Colon (tissue), 2 donors: Measurements from ENCODE around the gene TERT.
"Not testable (repeated sequence)": the region's sequence is repeated elsewhere in the genome, so short reads cannot be mapped to it uniquely, and the experiment has no call there.

Experiments used
- FAIRE-seq: peaks from 2 replicates; lab custom pipeline; 2012; peaks lifted over from hg19 to GRCh38; lab: Jason Lieb, UNC
- donor health status: control.
- donor health status: control.

Gene TERT

DNA sequence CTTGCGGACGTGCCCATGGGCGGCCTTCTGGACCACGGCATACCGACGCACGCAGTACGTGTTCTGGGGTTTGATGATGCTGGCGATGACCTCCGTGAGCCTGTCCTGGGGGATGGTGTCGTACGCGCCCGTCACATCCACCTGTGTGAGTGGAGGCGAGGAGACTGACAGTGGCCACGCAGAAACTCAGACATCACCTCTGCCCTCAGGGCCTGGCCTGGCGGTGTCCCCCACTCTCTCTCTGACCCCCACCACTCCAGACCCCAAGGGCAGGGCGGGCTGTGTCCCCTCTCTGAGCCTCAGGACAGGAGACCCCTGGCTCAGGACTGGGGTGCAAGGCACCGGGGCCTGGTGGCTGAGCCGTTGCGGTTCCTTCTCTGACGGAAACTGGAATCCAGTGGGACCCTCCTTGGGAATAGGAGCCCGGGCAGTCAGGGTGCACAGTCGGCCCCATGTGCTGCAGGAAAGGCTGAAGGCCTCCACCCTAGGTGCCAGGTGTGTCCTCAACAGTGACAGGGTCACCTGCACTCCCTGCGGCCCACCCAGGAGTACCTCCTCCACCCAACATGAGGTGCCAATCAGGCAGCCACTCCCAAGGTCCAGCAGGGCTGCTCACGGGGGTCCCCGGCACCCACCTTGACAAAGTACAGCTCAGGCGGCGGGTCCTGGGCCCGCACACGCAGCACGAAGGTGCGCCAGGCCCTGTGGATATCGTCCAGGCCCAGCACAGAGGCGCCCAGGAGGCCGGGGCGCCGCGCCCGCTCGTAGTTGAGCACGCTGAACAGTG, 16.0 kb downstream of the TERT start:
- no peak for FAIRE-seq

- no peak for FAIRE-seq
Measured at GRCh38 chr5:1278216-1278615, 16.7 kb downstream of the TERT start.

- no peak for FAIRE-seq
Measured at GRCh38 chr5:1277781-1278180, 17.1 kb downstream of the TERT start.

DNA sequence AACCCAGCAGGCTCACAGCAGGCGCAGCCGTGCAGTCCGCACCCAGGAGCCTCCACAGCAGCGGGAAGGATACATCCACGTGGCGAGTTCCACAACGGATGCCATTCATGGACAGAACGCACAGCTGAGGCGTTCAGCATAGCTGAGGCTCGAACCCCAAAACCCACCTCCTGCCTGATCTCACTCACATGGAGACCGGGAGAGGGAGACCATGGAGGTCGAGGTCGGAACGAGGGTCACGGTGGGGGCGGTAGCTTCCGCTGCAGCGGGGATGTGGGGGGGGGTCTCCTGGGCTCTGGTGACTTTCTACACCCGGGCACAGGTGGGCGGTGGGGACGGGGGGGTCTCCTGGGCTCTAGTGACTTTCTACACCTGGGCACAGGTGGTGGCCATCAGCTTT, 17.5 kb downstream of the TERT start:
- FAIRE-seq = no peak

DNA sequence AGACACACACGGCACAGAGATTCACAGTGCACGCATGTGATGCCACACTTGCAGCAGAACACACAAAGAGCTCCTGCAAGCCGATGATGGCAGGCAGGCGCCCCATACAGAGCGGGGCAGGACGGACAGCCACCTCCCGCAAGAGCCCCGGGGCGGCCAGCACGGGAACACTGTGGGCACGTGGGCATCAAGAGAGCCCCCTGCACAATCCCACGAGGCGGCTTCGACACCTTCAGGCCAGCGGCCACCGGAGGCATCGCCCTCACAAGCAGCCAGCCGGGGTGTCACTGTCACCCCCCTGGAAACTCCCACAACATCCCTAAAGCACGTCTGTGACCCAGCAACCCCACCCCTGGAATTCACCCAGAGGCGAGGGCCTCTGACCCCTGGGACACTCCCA, 17.9 kb downstream of the TERT start:
- FAIRE-seq = no peak

DNA sequence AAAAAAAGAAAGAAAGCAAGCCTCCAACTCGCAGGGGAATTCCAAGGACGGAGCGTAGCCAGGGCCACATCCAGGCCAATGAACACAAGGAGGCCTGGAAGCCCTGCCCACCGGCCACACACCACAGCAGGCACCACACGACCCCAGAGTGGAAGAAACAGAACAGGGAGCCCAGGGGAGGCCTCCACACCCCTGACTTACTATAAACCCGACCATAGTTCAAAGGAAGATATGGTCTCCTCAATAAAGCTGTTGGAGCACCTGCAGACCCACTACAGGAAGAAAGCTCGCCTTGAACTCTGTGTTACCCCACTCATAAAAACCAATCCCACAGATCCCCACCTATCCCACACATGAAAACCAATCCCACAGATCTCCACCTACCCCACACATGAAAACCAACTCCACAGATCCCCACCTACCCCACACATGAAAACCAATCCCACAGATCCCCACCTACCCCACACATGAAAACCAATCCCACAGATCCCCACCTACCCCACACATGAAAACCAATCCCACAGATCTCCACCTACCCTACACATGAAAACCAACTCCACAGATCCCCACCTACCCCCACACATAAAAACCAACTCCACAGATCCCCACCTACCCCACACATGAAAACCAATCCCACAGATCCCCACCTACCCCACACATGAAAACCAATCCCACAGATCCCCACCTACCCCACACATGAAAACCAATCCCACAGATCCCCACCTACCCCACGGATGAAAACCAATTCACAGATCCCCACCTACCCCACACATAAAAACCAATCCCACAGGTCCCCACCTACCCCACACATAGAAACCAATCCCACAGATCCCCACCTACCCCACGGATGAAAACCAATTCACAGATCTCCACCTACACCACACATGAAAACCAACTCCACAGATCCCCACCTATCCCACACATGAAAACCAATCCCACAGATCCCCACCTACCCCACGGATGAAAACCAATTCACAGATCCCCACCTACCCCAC, 19.2 kb downstream of the TERT start:
- not testable (repeated sequence) for FAIRE-seq

DNA sequence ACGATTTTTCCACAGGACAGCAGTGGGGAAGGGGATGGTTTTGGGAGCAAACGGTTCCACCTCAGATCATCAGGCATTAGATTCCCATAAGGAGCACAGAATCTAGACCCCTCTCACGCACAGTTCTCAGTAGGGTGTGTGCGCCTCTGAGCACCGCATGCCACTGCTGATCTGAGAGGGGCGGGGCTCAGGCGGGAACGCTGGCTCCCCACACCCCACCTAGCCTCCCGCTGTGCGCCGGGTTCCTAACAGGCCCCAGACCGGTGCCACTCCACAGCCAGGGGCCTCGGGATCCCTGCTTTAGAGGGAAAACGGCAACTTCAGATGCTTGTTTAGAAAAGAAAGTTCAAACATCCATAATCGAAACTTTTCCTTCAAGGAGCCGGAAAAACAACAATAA, 20.4 kb downstream of the TERT start:
- FAIRE-seq = no peak

DNA sequence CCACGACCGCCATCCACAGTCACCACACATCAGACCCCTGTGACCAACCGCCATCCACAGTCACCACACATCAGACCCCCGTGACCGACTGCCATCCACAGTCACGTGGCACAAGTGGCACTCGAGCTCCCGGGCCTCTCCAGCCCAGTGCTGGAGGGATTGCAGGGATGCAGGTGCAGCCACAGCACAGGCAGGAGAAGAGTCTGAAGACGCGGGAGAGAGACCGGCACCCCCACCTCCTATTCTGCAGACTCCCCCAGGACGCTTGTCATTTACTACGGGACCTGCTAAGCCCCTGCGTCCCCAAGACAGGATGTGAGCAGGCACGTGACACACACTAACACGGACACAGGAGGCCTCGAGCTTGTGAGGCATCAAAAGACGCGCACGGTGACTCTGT, 21.1 kb downstream of the TERT start:
- FAIRE-seq = no peak

DNA sequence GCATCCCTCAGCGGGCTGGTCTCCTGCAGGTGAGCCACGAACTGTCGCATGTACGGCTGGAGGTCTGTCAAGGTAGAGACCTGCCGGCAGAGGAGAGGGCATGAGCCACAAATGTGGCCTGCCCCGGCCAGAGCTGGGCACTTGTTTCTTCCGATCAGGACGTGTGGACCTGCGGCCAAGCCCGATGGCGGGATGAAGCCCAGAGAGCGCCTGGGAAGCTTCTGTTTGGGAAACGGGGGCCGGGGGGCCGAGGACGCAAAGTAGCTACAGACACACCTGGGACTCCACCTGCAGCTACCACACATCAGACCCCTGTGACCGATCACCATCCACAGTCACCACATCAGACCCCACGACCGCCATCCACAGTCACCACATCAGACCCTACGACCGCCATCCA, 22.7 kb downstream of the TERT start:
- no peak for FAIRE-seq

GRCh38 chr5:1270933-1271914, 23.6 kb downstream of the TERT start:
- no peak for FAIRE-seq

DNA sequence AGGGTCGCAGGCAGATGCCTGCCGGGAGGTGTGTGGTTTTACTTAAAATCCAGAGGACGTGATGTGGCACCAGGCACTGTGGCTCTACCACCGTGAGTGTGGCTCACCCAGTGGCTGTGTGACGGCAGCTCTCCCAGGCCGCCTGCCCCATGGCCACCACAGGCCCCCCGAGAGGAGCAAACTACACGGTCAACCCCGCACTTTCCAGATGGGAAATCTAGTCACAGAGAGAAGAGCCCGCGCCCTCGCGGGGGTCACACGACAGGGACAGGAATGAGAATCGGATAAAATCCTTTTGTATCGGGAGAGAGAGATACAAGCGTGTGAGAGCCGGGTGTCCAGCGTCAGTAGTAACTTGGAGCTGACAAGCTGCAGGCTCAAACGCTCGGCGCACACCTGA, 24.4 kb downstream of the TERT start:
- FAIRE-seq = no peak

GRCh38 chr5:1268666-1269065, 26.2 kb downstream of the TERT start:
- FAIRE-seq = no peak

- FAIRE-seq = no peak
Measured at GRCh38 chr5:1268056-1268455, 26.8 kb downstream of the TERT start.

- not testable (repeated sequence) for FAIRE-seq
Measured at GRCh38 chr5:1267464-1267863, 27.4 kb downstream of the TERT start.

DNA sequence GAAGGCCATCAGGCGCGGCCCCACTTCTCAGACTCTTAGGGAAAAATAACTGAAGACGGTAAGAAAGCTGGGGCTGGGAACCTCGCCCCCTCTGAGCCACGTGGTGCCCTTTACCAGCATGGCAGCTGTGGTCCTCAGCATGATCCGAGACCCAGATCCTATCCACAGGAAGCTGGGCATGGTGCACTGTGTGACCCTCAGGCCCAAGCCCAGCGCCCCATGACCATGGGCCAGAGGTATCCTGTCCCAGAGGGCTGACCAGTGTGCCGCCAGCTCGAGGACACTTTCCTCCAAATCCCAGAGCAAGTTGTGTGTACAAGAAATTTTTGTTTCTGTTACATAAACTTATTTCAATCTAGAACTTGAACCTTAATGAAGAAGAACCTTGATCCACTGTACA, 28.1 kb downstream of the TERT start:
- no peak for FAIRE-seq

GRCh38 chr5:1265461-1266455, 29.1 kb downstream of the TERT start:
- FAIRE-seq = no peak

- FAIRE-seq = no peak
Measured at GRCh38 chr5:1265026-1265425, 29.8 kb downstream of the TERT start.

DNA sequence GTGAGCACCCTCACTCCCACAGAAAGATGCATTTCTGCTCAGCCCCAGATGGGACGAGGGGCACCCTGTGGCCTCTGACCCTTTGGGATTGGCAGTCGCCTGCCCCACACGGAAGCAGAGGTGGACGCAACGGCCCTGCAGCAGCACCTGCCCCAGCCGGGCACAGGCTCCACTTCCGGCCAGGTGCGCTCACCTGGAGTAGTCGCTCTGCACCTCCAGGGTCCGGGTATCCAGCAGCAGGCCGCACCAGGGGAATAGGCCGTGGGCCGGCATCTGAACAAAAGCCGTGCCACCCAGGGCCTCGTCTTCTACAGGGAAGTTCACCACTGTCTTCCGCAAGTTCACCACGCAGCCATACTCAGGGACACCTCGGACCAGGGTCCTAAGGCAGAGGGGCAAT, 30.7 kb downstream of the TERT start:
- no peak for FAIRE-seq

DNA sequence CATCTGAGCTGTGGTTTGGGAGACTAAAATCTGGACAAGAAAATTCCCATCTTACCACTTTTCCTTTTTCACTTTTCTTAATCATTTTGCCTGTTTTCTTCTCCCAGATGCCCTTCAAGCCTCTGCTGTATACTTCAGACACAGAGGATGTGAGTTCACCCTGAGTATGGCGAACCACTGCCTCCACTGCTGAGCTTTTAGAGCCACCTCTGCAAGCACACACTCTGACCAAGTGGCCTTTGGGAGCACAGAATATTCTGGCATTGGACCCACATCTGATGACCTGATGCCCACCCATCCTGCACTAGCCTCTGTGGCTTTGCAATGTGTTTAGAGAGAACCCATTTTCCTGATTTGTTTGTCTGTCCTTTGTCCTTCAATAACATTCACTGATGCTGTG, 32.5 kb downstream of the TERT start:
- no peak for FAIRE-seq

- no peak for FAIRE-seq
Measured at GRCh38 chr5:1261643-1262042, 33.2 kb downstream of the TERT start.
